Stimulated activated CD4-positive, alpha-beta T cell treated with anti-CD3 and anti-CD28 coated beads, TNF-alpha, amount 100 ng/mL, for 24 hours (primary cell): ENCODE results near the gene CHGA.

Experiments
- DNase-seq, 3 experiments: peaks; one replicate each; pipeline ENCODE4 v3.0.0-alpha.2; 2020; ENCODE audit warnings: low read depth in 3 of 3

CHGA gene

GRCh38 chr14:92961567-92961855 lies 38.6 kb downstream of the CHGA start:
- no peak for DNase-seq

- no peak for DNase-seq
Measured at GRCh38 chr14:92962031-92962830, 39.3 kb downstream of the CHGA start.

- DNase-seq: no peak
Measured at GRCh38 chr14:92962831-92963095, 39.8 kb downstream of the CHGA start.

GRCh38 chr14:92963301-92964123 lies 40.6 kb downstream of the CHGA start:
- DNase-seq: no peak

GRCh38 chr14:92964124-92965109 lies 41.5 kb downstream of the CHGA start:
- DNase-seq: no peak

GRCh38 chr14:92965281-92965680 lies 42.3 kb downstream of the CHGA start:
- no peak for DNase-seq

- DNase-seq: no peak
Measured at GRCh38 chr14:92967346-92967926, 44.5 kb downstream of the CHGA start.

GRCh38 chr14:92968291-92969020 lies 45.5 kb downstream of the CHGA start:
- no peak for DNase-seq

- DNase-seq: no peak
Measured at GRCh38 chr14:92969430-92969829, 46.5 kb downstream of the CHGA start.

GRCh38 chr14:92969871-92970270 lies 46.9 kb downstream of the CHGA start:
- no peak for DNase-seq

- DNase-seq: no peak
Measured at GRCh38 chr14:92970271-92970670, 47.3 kb downstream of the CHGA start.

- DNase-seq: no peak
Measured at GRCh38 chr14:92971601-92972180, 48.7 kb downstream of the CHGA start.

GRCh38 chr14:92973261-92973797 lies 50.4 kb downstream of the CHGA start:
- peak in 1 of 3 experiments; percentile 30 for DNase-seq

GRCh38 chr14:92973798-92974372 lies 50.9 kb downstream of the CHGA start:
- DNase-seq: no peak

GRCh38 chr14:92974541-92975345 lies 51.8 kb downstream of the CHGA start:
- no peak for DNase-seq

- DNase-seq: no peak
Measured at GRCh38 chr14:92976268-92976667, 53.3 kb downstream of the CHGA start.

- no peak for DNase-seq
Measured at GRCh38 chr14:92978229-92979021, 55.5 kb downstream of the CHGA start.

GRCh38 chr14:92980866-92981265 lies 57.9 kb downstream of the CHGA start:
- DNase-seq: no peak

- no peak for DNase-seq
Measured at GRCh38 chr14:92981726-92982125, 58.8 kb downstream of the CHGA start.
